Glomerular endothelial cell (primary cell): ENCODE results near the gene ARL8A. TPM values are rescaled to one million over a fixed set of nuclear protein-coding genes. Genes with fewer than 3 reads are reported as not detected.
"Not testable (repeated sequence)": the region's sequence is repeated elsewhere in the genome, so short reads cannot be mapped to it uniquely, and the experiment has no call there.

Experiments used
- DNase-seq: peaks from one replicate; pipeline ENCODE4 v3.0.0-alpha.2; 2011; ENCODE audit warnings: low read depth, low spot score; ENCODE audit errors: extremely low read depth
- total RNA-seq: library from RNA; depleted of rRNA; stranded (reverse); fragments of >200 nt; gene quantifications from 2 replicates; pipeline ENCODE4 v1.2.3, GENCODE V29; 2015

ARL8A gene
- total RNA-seq, 1 donor from 2014 or later: 68.8 TPM

- DNase-seq: no peak
Measured at GRCh38 chr1:202176949-202177927, 32.7 kb upstream of the ARL8A start.

- no peak for DNase-seq
Measured at GRCh38 chr1:202173993-202174392, 29.5 kb upstream of the ARL8A start.

- no peak for DNase-seq
Measured at GRCh38 chr1:202172015-202172355, 27.4 kb upstream of the ARL8A start.

GRCh38 chr1:202171292-202172014 lies 26.9 kb upstream of the ARL8A start:
- no peak for DNase-seq

GRCh38 chr1:202170726-202171125 lies 26.2 kb upstream of the ARL8A start:
- DNase-seq: no peak

- no peak for DNase-seq
Measured at GRCh38 chr1:202168861-202169260, 24.3 kb upstream of the ARL8A start.

- DNase-seq: no peak
Measured at GRCh38 chr1:202167708-202168415, 23.3 kb upstream of the ARL8A start.

- DNase-seq: not testable (repeated sequence)
Measured at GRCh38 chr1:202167054-202167453, 22.5 kb upstream of the ARL8A start.

- DNase-seq: no peak
Measured at GRCh38 chr1:202165942-202166843, 21.7 kb upstream of the ARL8A start.

- DNase-seq: no peak
Measured at GRCh38 chr1:202165267-202165941, 20.9 kb upstream of the ARL8A start.

GRCh38 chr1:202164271-202165037 lies 19.9 kb upstream of the ARL8A start:
- no peak for DNase-seq

GRCh38 chr1:202163281-202164270 lies 19.0 kb upstream of the ARL8A start:
- DNase-seq: no peak

- no peak for DNase-seq
Measured at GRCh38 chr1:202162418-202163280, 18.1 kb upstream of the ARL8A start.

- no peak for DNase-seq
Measured at GRCh38 chr1:202162047-202162417, 17.5 kb upstream of the ARL8A start.

- no peak for DNase-seq
Measured at GRCh38 chr1:202161151-202162046, 16.9 kb upstream of the ARL8A start.
